Duodenal mucosa (tissue), 2 donors: ENCODE results near the gene MIF4GD.
"Not testable (repeated sequence)": the region's sequence is repeated elsewhere in the genome, so short reads cannot be mapped to it uniquely, and the experiment has no call there.

Source experiments
- H3K27ac ChIP-seq: one replicate; pipeline ENCODE4 v1.7.0; 2013; ENCODE audit warnings: low read depth, low read length
- H3K27me3 ChIP-seq, 2 donors: one replicate each; pipeline ENCODE4 v1.7.0; 2013; ENCODE audit warnings: low read length in 2 of 2, control low read depth in 1 of 2; ENCODE audit not compliant: insufficient read depth in 2 of 2, control insufficient read depth in 1 of 2
- H3K36me3 ChIP-seq, 2 donors: one replicate each; pipeline ENCODE4 v1.7.0; 2013; ENCODE audit warnings: low read length in 2 of 2, control low read depth in 1 of 2; ENCODE audit not compliant: insufficient read depth in 2 of 2, control insufficient read depth in 1 of 2
- H3K4me1 ChIP-seq, 2 donors: one replicate each; pipeline ENCODE4 v1.7.0; 2013; ENCODE audit warnings: low read length in 2 of 2, control low read depth in 1 of 2; ENCODE audit not compliant: insufficient read depth in 2 of 2, control insufficient read depth in 1 of 2
- H3K4me3 ChIP-seq, 2 donors: one replicate each; pipeline ENCODE4 v1.7.0; 2013; ENCODE audit warnings: low read length in 2 of 2, low read depth in 1 of 2
- H3K9ac ChIP-seq, 2 donors: one replicate each; pipeline ENCODE4 v1.7.0; 2013; ENCODE audit warnings: low read length in 2 of 2, low read depth in 1 of 2
- H3K9me3 ChIP-seq, 2 donors: one replicate each; pipeline ENCODE4 v1.7.0; 2013; ENCODE audit warnings: low read length in 2 of 2, control low read depth in 1 of 2; ENCODE audit not compliant: control insufficient read depth in 1 of 2

MIF4GD gene

GRCh38 chr17:75288359-75288758, 17.3 kb upstream of the MIF4GD start:
- Histone ChIP-seq H3K36me3 (peaks cover 0 to 18% of the 10 kb centered on the region in 2 donors), H3K9me3 (no peaks in the 10 kb centered on the region), H3K4me1 (peaks cover 5 to 13% of the 10 kb centered on the region in 2 donors), H3K27ac (no peak overlapping the region), H3K4me3 (peak overlapping the region; percentile 77 to 97), H3K9ac (peak overlapping the region; percentile 32 to 67), H3K27me3 (no peaks in the 10 kb centered on the region)

GRCh38 chr17:75287221-75287620, 16.2 kb upstream of the MIF4GD start:
- no peaks in the 10 kb centered on the region for H3K9me3 ChIP-seq
- no peak overlapping the region for H3K4me3 ChIP-seq

GRCh38 chr17:75285123-75285522, 14.1 kb upstream of the MIF4GD start:
- H3K36me3 ChIP-seq = peaks cover 0 to 25% of the 10 kb centered on the region in 2 donors
- H3K4me1 ChIP-seq = peaks cover 5 to 13% of the 10 kb centered on the region in 2 donors
- no peak overlapping the region for H3K4me3 ChIP-seq
- no peaks in the 10 kb centered on the region for H3K9me3 ChIP-seq
- H3K27me3 ChIP-seq = no peaks in the 10 kb centered on the region
- no peak overlapping the region for H3K27ac ChIP-seq
- H3K9ac ChIP-seq = no peak overlapping the region

More at GRCh38 chr17:75287221-75287620, 16.2 kb upstream of the MIF4GD start:
- Histone ChIP-seq H3K27ac (no peak overlapping the region), H3K4me1 (peaks cover 5 to 13% of the 10 kb centered on the region in 2 donors), H3K27me3 (no peaks in the 10 kb centered on the region), H3K9ac (no peak overlapping the region), H3K36me3 (peaks cover 0 to 20% of the 10 kb centered on the region in 2 donors)

GRCh38 chr17:75280189-75280588, 9.2 kb upstream of the MIF4GD start:
- not testable (repeated sequence) for H3K4me3 ChIP-seq, H3K4me1 ChIP-seq, H3K27me3 ChIP-seq, H3K9ac ChIP-seq, H3K27ac ChIP-seq, H3K9me3 ChIP-seq
- H3K36me3 ChIP-seq = peaks cover 0 to 24% of the 10 kb centered on the region in 2 donors

- no peak overlapping the region for H3K27ac ChIP-seq
- no peak overlapping the region for H3K4me3 ChIP-seq
- H3K9me3 ChIP-seq = no peaks in the 10 kb centered on the region
- H3K36me3 ChIP-seq = peaks cover 3 to 29% of the 10 kb centered on the region in 2 donors
- H3K27me3 ChIP-seq = no peaks in the 10 kb centered on the region
- peaks cover under 1 to 1% of the 10 kb centered on the region in 2 donors for H3K4me1 ChIP-seq
- H3K9ac ChIP-seq = no peak overlapping the region
Measured at GRCh38 chr17:75277664-75278071, 6.6 kb upstream of the MIF4GD start.

- Histone ChIP-seq H3K4me3 (no peak overlapping the region), H3K9me3 (no peaks in the 10 kb centered on the region), H3K36me3 (peaks cover 3 to 26% of the 10 kb centered on the region in 2 donors), H3K27ac (no peak overlapping the region), H3K27me3 (no peaks in the 10 kb centered on the region), H3K9ac (no peak overlapping the region), H3K4me1 (peaks cover 17 to 27% of the 10 kb centered on the region in 2 donors)
Measured at GRCh38 chr17:75273977-75274708, 3.1 kb upstream of the MIF4GD start.

GRCh38 chr17:75272848-75273184, 1.8 kb upstream of the MIF4GD start:
- H3K27me3 ChIP-seq = no peaks in the 10 kb centered on the region
- no peak overlapping the region for H3K4me3 ChIP-seq
- no peaks in the 10 kb centered on the region for H3K9me3 ChIP-seq
- no peak overlapping the region for H3K27ac ChIP-seq
- H3K4me1 ChIP-seq = peaks cover 20 to 32% of the 10 kb centered on the region in 2 donors
- H3K36me3 ChIP-seq = peaks cover 3 to 23% of the 10 kb centered on the region in 2 donors
- H3K9ac ChIP-seq = no peak overlapping the region

GRCh38 chr17:75271955-75272847, 1.2 kb upstream of the MIF4GD start:
- Histone ChIP-seq H3K27me3 (no peaks in the 10 kb centered on the region), H3K4me1 (peaks cover 26 to 38% of the 10 kb centered on the region in 2 donors), H3K9ac (peak overlapping the region; percentile 59 to 81), H3K4me3 (peak overlapping the region; percentile 72 to 84), H3K27ac (no peak overlapping the region), H3K36me3 (peaks cover 3 to 22% of the 10 kb centered on the region in 2 donors), H3K9me3 (no peaks in the 10 kb centered on the region)

- H3K27ac ChIP-seq = peak overlapping the region; percentile 56
- H3K9ac ChIP-seq = peak overlapping the region; percentile 59 to 81
- peaks cover 5 to 26% of the 10 kb centered on the region in 2 donors for H3K36me3 ChIP-seq
- no peaks in the 10 kb centered on the region for H3K27me3 ChIP-seq
- no peaks in the 10 kb centered on the region for H3K9me3 ChIP-seq
- peaks cover 27 to 38% of the 10 kb centered on the region in 2 donors for H3K4me1 ChIP-seq
- H3K4me3 ChIP-seq = peak overlapping the region; percentile 72 to 84
Measured at GRCh38 chr17:75271233-75271954, 363 bp upstream of the MIF4GD start.
